Stimulated activated naive CD8-positive, alpha-beta T cell treated with anti-CD3 and anti-CD28 coated beads, Interleukin-15, Interleukin-2, amounts not matched to agents 100 ng/mL and 50 ng/mL, for 24 hours (primary cell): ENCODE measurements around the gene DGCR6.
"Not testable (repeated sequence)": the region's sequence is repeated elsewhere in the genome, so short reads cannot be mapped to it uniquely, and the experiment has no call there.

Experiments
- H3K27ac Mint-ChIP-seq: one replicate; pipeline ENCODE4 v1.8.0; 2021; ENCODE audit warnings: mild to moderate bottlenecking, mixed read lengths
- H3K27me3 Mint-ChIP-seq: one replicate; pipeline ENCODE4 v1.8.0; 2021; ENCODE audit warnings: mixed read lengths
- H3K36me3 Mint-ChIP-seq: one replicate; pipeline ENCODE4 v1.8.0; 2021; ENCODE audit warnings: low read depth, mixed read lengths
- H3K4me1 Mint-ChIP-seq: one replicate; pipeline ENCODE4 v1.8.0; 2021; ENCODE audit warnings: low read depth, mixed read lengths
- H3K4me3 Mint-ChIP-seq: one replicate; pipeline ENCODE4 v1.8.0; 2021; ENCODE audit warnings: mild to moderate bottlenecking, mixed read lengths
- H3K9me3 Mint-ChIP-seq: one replicate; pipeline ENCODE4 v1.8.0; 2021; ENCODE audit warnings: mixed read lengths

DGCR6 gene

GRCh38 chr22:18953128-18953527 lies 47.0 kb downstream of the DGCR6 start:
- H3K27ac Mint-ChIP-seq, H3K36me3 Mint-ChIP-seq, H3K4me1 Mint-ChIP-seq, H3K9me3 Mint-ChIP-seq, H3K4me3 Mint-ChIP-seq: not testable (repeated sequence)
- H3K27me3 Mint-ChIP-seq: peaks cover 17% of the 10 kb centered on the region

- H3K4me3 Mint-ChIP-seq, H3K27me3 Mint-ChIP-seq, H3K9me3 Mint-ChIP-seq, H3K27ac Mint-ChIP-seq, H3K4me1 Mint-ChIP-seq, H3K36me3 Mint-ChIP-seq: not testable (repeated sequence)
Observed at GRCh38 chr22:18954303-18954989, 48.3 kb downstream of the DGCR6 start.

GRCh38 chr22:18954990-18955571 lies 49.0 kb downstream of the DGCR6 start:
- H3K36me3 Mint-ChIP-seq: no peaks in the 10 kb centered on the region
- no peaks in the 10 kb centered on the region for H3K4me1 Mint-ChIP-seq
- H3K27ac Mint-ChIP-seq: no peak overlapping the region
- peaks cover 4% of the 10 kb centered on the region for H3K27me3 Mint-ChIP-seq
- no peak overlapping the region for H3K4me3 Mint-ChIP-seq
- H3K9me3 Mint-ChIP-seq: no peaks in the 10 kb centered on the region

- no peaks in the 10 kb centered on the region for H3K27me3 Mint-ChIP-seq
- no peak overlapping the region for H3K27ac Mint-ChIP-seq
- no peaks in the 10 kb centered on the region for H3K36me3 Mint-ChIP-seq
- no peaks in the 10 kb centered on the region for H3K4me1 Mint-ChIP-seq
- H3K9me3 Mint-ChIP-seq: no peaks in the 10 kb centered on the region
- no peak overlapping the region for H3K4me3 Mint-ChIP-seq
Observed at GRCh38 chr22:18955696-18956095, 49.6 kb downstream of the DGCR6 start.

GRCh38 chr22:18956121-18956895 lies 50.2 kb downstream of the DGCR6 start:
- H3K27ac Mint-ChIP-seq, H3K4me3 Mint-ChIP-seq, H3K9me3 Mint-ChIP-seq, H3K27me3 Mint-ChIP-seq, H3K36me3 Mint-ChIP-seq, H3K4me1 Mint-ChIP-seq: not testable (repeated sequence)

- H3K27me3 Mint-ChIP-seq, H3K4me1 Mint-ChIP-seq, H3K36me3 Mint-ChIP-seq: not testable (repeated sequence)
Observed at GRCh38 chr22:18956956-18957355, 50.8 kb downstream of the DGCR6 start.

GRCh38 chr22:18957621-18958320 lies 51.7 kb downstream of the DGCR6 start:
- H3K9me3 Mint-ChIP-seq, H3K27me3 Mint-ChIP-seq, H3K27ac Mint-ChIP-seq, H3K4me1 Mint-ChIP-seq, H3K4me3 Mint-ChIP-seq, H3K36me3 Mint-ChIP-seq: not testable (repeated sequence)

More at GRCh38 chr22:18956956-18957355, 50.8 kb downstream of the DGCR6 start:
- H3K9me3 Mint-ChIP-seq, H3K4me3 Mint-ChIP-seq, H3K27ac Mint-ChIP-seq: not testable (repeated sequence)

GRCh38 chr22:18958321-18958705 lies 52.2 kb downstream of the DGCR6 start:
- not testable (repeated sequence) for H3K36me3 Mint-ChIP-seq, H3K27ac Mint-ChIP-seq, H3K9me3 Mint-ChIP-seq, H3K4me1 Mint-ChIP-seq, H3K27me3 Mint-ChIP-seq, H3K4me3 Mint-ChIP-seq

GRCh38 chr22:18958738-18959137 lies 52.6 kb downstream of the DGCR6 start:
- not testable (repeated sequence) for H3K4me3 Mint-ChIP-seq, H3K4me1 Mint-ChIP-seq, H3K36me3 Mint-ChIP-seq, H3K27ac Mint-ChIP-seq, H3K27me3 Mint-ChIP-seq, H3K9me3 Mint-ChIP-seq

- not testable (repeated sequence) for H3K4me3 Mint-ChIP-seq, H3K9me3 Mint-ChIP-seq, H3K4me1 Mint-ChIP-seq, H3K36me3 Mint-ChIP-seq, H3K27me3 Mint-ChIP-seq, H3K27ac Mint-ChIP-seq
Observed at GRCh38 chr22:18959266-18959665, 53.1 kb downstream of the DGCR6 start.

GRCh38 chr22:18959741-18960140 lies 53.6 kb downstream of the DGCR6 start:
- H3K4me1 Mint-ChIP-seq, H3K4me3 Mint-ChIP-seq, H3K36me3 Mint-ChIP-seq, H3K27ac Mint-ChIP-seq, H3K9me3 Mint-ChIP-seq, H3K27me3 Mint-ChIP-seq: not testable (repeated sequence)

- H3K36me3 Mint-ChIP-seq, H3K9me3 Mint-ChIP-seq: not testable (repeated sequence)
Observed at GRCh38 chr22:18960166-18960820, 54.2 kb downstream of the DGCR6 start.

GRCh38 chr22:18961201-18961600 lies 55.1 kb downstream of the DGCR6 start:
- H3K27me3 Mint-ChIP-seq, H3K4me1 Mint-ChIP-seq, H3K36me3 Mint-ChIP-seq, H3K9me3 Mint-ChIP-seq, H3K4me3 Mint-ChIP-seq, H3K27ac Mint-ChIP-seq: not testable (repeated sequence)

More at GRCh38 chr22:18960166-18960820, 54.2 kb downstream of the DGCR6 start:
- not testable (repeated sequence) for H3K27ac Mint-ChIP-seq, H3K27me3 Mint-ChIP-seq, H3K4me3 Mint-ChIP-seq, H3K4me1 Mint-ChIP-seq
